ENCODE data around the gene MAGEB3.

Gene MAGEB3

DNA sequence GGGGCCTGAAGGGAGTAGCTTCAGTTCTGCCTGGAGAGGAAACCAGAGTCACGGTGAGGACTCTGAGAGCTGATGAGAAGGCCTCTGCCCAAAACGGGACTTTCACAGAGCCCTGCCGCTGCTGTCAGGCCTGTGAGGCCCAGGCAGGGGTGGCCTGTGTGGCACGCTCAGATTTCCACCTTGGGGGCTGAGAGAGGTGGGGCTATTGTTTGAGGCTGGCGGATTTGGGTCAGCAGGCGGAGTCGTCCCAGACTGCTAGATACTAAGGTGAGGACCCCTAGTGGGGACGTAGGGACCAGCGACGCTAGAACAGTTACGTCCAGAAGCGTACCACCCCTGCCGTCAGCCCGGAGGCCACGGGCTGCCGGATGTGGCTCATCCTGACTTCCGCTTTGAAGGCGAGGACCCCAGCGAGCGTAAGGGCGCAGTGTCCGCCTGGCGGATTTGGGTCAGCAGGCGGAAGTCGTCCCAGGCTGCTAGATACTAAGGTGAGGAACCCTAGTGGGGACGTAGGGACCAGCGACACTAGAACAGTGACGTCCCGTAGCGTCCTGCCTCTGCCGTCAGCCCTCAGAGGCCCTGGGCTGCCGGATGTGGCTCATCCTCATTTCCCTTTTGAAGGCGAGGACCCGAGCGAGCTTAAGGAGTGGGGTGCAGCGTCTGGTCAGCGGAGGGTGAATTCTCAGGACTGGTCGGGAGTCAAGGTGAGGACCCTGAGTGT lies 16.5 kb downstream of the MAGEB3 start, which contains the start of gene MAGEB1:
TSS of gene MAGEB1 (plus strand) at position 378 of the 721 bp plus-strand sequence. CDS start 3,348 bp downstream, outside the sequence.
- Histone ChIP-seq H3K9me2 (replicated peaks; ENCODE audit: insufficient read depth, low read length) (no peaks in the 10 kb centered on the region), H3K27me3 (replicated peaks; ENCODE audit: insufficient read depth, low read length) (no peaks in the 10 kb centered on the region), H3K27ac (ENCODE audit: low read length) (no peak within 1 kb of the TSS), H3K9ac (ENCODE audit: low read length) (no peak within 1 kb of the TSS), H3K4me1 (ENCODE audit: low read length) (no peaks in the 10 kb centered on the region), H3K4me3 (ENCODE audit: low read length) (no peak within 1 kb of the TSS), H3K4me2 (ENCODE audit: low read depth, low read length) (no peak within 1 kb of the TSS), H4K20me1 (ENCODE audit: insufficient read depth, low read length) (no peaks in the 10 kb centered on the region), H3K36me3 (replicated peaks; ENCODE audit: insufficient read depth, low read length) (no peaks in the 10 kb centered on the region), H3K9me3 (replicated peaks; ENCODE audit: insufficient read depth, low read length) (no peaks in the 10 kb centered on the region), H3F3A (ENCODE audit: insufficient read depth, low read length) (no peaks in the 10 kb centered on the region), H3K79me2 (ENCODE audit: low read length) (no peaks in the 10 kb centered on the region), H2AFZ (ENCODE audit: low read length) (no peak within 1 kb of the TSS)
- TF ChIP-seq, protein P1, sequence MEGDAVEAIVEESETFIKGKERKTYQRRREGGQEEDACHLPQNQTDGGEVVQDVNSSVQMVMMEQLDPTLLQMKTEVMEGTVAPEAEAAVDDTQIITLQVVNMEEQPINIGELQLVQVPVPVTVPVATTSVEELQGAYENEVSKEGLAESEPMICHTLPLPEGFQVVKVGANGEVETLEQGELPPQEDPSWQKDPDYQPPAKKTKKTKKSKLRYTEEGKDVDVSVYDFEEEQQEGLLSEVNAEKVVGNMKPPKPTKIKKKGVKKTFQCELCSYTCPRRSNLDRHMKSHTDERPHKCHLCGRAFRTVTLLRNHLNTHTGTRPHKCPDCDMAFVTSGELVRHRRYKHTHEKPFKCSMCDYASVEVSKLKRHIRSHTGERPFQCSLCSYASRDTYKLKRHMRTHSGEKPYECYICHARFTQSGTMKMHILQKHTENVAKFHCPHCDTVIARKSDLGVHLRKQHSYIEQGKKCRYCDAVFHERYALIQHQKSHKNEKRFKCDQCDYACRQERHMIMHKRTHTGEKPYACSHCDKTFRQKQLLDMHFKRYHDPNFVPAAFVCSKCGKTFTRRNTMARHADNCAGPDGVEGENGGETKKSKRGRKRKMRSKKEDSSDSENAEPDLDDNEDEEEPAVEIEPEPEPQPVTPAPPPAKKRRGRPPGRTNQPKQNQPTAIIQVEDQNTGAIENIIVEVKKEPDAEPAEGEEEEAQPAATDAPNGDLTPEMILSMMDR (IDR thresholded peaks at IDR 0.05; ENCODE audit: low read length) = no peak
- TF ChIP-seq EZH2phosphoT487 (IDR thresholded peaks at IDR 0.05; ENCODE audit: low read length) = no peak
- no peak for TF ChIP-seq EZH2 (optimal IDR thresholded peaks at IDR 0.05; ENCODE audit: low read depth, low read length)
- DNase-seq = no peak

DNA sequence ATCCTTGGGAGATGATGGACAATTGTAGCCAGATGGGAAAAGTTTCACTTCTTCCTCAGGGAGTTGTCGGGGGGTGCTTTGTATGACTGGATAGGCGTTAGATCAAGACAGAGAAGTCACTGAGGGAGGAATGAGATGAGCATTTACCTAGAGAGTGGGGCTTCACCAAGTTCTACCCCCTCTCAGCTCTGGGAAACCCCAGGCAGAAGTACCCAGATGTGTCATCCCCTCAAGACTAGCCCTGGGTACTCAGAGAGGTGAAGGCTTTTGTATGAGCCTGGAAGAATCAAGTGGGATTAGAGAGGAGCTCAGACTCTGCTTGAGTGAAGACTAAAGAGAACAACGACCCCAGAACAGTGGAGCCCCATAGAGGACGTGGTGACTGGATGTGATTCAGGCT lies 18.4 kb downstream of the MAGEB3 start:
- H3K9me3 ChIP-seq (replicated peaks; ENCODE audit: insufficient read depth, low read length) = no peaks in the 10 kb centered on the region
- H3K9me2 ChIP-seq (replicated peaks; ENCODE audit: insufficient read depth, low read length) = no peaks in the 10 kb centered on the region
- H3K79me2 ChIP-seq (ENCODE audit: low read length) = no peaks in the 10 kb centered on the region
- H3F3A ChIP-seq (ENCODE audit: insufficient read depth, low read length) = no peaks in the 10 kb centered on the region
- no peak for DNase-seq
- no peaks in the 10 kb centered on the region for H3K27me3 ChIP-seq (replicated peaks; ENCODE audit: insufficient read depth, low read length)
- H3K27ac ChIP-seq (ENCODE audit: low read length) = no peak overlapping the region
- no peak for TF ChIP-seq EZH2phosphoT487 (IDR thresholded peaks at IDR 0.05; ENCODE audit: low read length)
- TF ChIP-seq, protein P1 (IDR thresholded peaks at IDR 0.05; ENCODE audit: low read length) = no peak
- TF ChIP-seq EZH2 (optimal IDR thresholded peaks at IDR 0.05; ENCODE audit: low read depth, low read length) = no peak
- H3K4me2 ChIP-seq (ENCODE audit: low read depth, low read length) = no peak overlapping the region
- H2AFZ ChIP-seq (ENCODE audit: low read length) = no peak overlapping the region
- H4K20me1 ChIP-seq (ENCODE audit: insufficient read depth, low read length) = no peaks in the 10 kb centered on the region
- no peaks in the 10 kb centered on the region for H3K36me3 ChIP-seq (replicated peaks; ENCODE audit: insufficient read depth, low read length)
- H3K4me3 ChIP-seq (ENCODE audit: low read length) = no peak overlapping the region
- no peaks in the 10 kb centered on the region for H3K4me1 ChIP-seq (ENCODE audit: low read length)
- no peak overlapping the region for H3K9ac ChIP-seq (ENCODE audit: low read length)

DNA sequence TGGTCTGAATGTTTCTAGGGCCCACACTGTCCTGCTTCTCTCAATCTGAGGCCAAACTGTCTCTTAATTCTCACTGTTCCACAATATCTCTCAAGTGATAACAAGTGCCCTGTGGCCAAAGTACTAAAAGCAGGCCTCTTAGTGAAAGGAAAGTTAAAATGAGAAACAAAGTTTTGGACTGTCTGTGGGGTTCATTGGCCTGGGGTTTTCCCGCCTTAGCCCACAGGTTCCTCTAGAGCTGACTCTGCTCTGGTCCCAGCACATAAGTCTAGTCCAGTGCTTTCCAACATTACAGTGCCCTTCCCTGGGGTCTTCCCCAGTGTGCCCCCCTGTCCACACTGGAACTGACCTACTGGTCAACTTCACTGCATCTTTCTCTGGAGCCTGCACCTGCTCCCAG lies 22.8 kb downstream of the MAGEB3 start:
- H3K4me1 ChIP-seq (ENCODE audit: low read length) = no peaks in the 10 kb centered on the region
- no peaks in the 10 kb centered on the region for H3F3A ChIP-seq (ENCODE audit: insufficient read depth, low read length)
- TF ChIP-seq EZH2phosphoT487 (IDR thresholded peaks at IDR 0.05; ENCODE audit: low read length) (no peak), EZH2 (optimal IDR thresholded peaks at IDR 0.05; ENCODE audit: low read depth, low read length) (no peak)
- TF ChIP-seq, protein P1 (IDR thresholded peaks at IDR 0.05; ENCODE audit: low read length) = no peak
- no peak overlapping the region for H3K9ac ChIP-seq (ENCODE audit: low read length)
- no peak for DNase-seq
- H3K27ac ChIP-seq (ENCODE audit: low read length) = no peak overlapping the region
- no peaks in the 10 kb centered on the region for H4K20me1 ChIP-seq (ENCODE audit: insufficient read depth, low read length)
- no peaks in the 10 kb centered on the region for H3K79me2 ChIP-seq (ENCODE audit: low read length)
- H3K36me3 ChIP-seq (replicated peaks; ENCODE audit: insufficient read depth, low read length) = no peaks in the 10 kb centered on the region
- no peaks in the 10 kb centered on the region for H3K9me3 ChIP-seq (replicated peaks; ENCODE audit: insufficient read depth, low read length)
- H3K4me3 ChIP-seq (ENCODE audit: low read length) = no peak overlapping the region
- no peak overlapping the region for H2AFZ ChIP-seq (ENCODE audit: low read length)
- no peaks in the 10 kb centered on the region for H3K9me2 ChIP-seq (replicated peaks; ENCODE audit: insufficient read depth, low read length)
- no peak overlapping the region for H3K4me2 ChIP-seq (ENCODE audit: low read depth, low read length)
- H3K27me3 ChIP-seq (replicated peaks; ENCODE audit: insufficient read depth, low read length) = no peaks in the 10 kb centered on the region

Measured in MM.1S (cell line).